Astrocyte (in vitro differentiated cells and primary cell): ENCODE data around the gene RNF167. TPM values are rescaled to one million over a fixed set of nuclear protein-coding genes. Genes with fewer than 3 reads are reported as not detected.

Experiments used
- DNase-seq: peaks from one replicate; pipeline ENCODE4 v3.0.0-alpha.2; 2010; ENCODE audit warnings: low read depth
- FAIRE-seq: peaks from 2 replicates; lab custom pipeline; 2011; peaks lifted over from hg19 to GRCh38; lab: Jason Lieb, UNC
- H2AFZ ChIP-seq: 2 replicates; pipeline ENCODE4 v1.6.0; 2012; ENCODE audit warnings: low read depth, low read length, inconsistent platforms
- H3K27ac ChIP-seq: 2 replicates; pipeline ENCODE4 v1.5.1; 2011; ENCODE audit warnings: low read depth, low read length, inconsistent platforms
- H3K27me3 ChIP-seq: 2 replicates; pipeline ENCODE4 v1.6.0; 2011; ENCODE audit warnings: low read length, inconsistent platforms; ENCODE audit not compliant: insufficient read depth
- H3K36me3 ChIP-seq: 2 replicates; pipeline ENCODE4 v1.5.1; 2011; ENCODE audit warnings: low read length, inconsistent platforms; ENCODE audit not compliant: insufficient read depth
- H3K4me1 ChIP-seq: 2 replicates; pipeline ENCODE4 v1.5.1; 2011; ENCODE audit warnings: low read length, inconsistent platforms; ENCODE audit not compliant: insufficient read depth
- H3K4me2 ChIP-seq: 2 replicates; pipeline ENCODE4 v1.6.0; 2012; ENCODE audit warnings: low read length, inconsistent platforms
- H3K4me3 ChIP-seq: 2 replicates; pipeline ENCODE4 v1.5.1; 2011; ENCODE audit warnings: low read depth, mild to moderate bottlenecking, low read length, inconsistent platforms; ENCODE audit not compliant: insufficient read depth
- H3K79me2 ChIP-seq: 2 replicates; pipeline ENCODE4 v1.6.0; 2012; ENCODE audit warnings: mild to moderate bottlenecking, low read length, inconsistent platforms; ENCODE audit not compliant: insufficient read depth
- H3K9ac ChIP-seq: 2 replicates; pipeline ENCODE4 v1.6.0; 2012; ENCODE audit warnings: mild to moderate bottlenecking, low read length, inconsistent platforms
- H3K9me3 ChIP-seq: 2 replicates; pipeline ENCODE4 v1.5.1; 2012; ENCODE audit warnings: low read depth, mild to moderate bottlenecking, low read length, inconsistent platforms; ENCODE audit not compliant: insufficient read depth
- H4K20me1 ChIP-seq: 2 replicates; pipeline ENCODE4 v1.6.0; 2012; ENCODE audit warnings: low read length, inconsistent platforms; ENCODE audit not compliant: insufficient read depth
- H3K27ac Mint-ChIP-seq: one replicate; pipeline ENCODE4 v1.8.0; 2021; ENCODE audit warnings: mild to moderate bottlenecking, mixed read lengths; ENCODE audit not compliant: unreplicated experiment
- H3K27me3 Mint-ChIP-seq: one replicate; pipeline ENCODE4 v1.8.0; 2021; ENCODE audit warnings: low read depth, mixed read lengths; ENCODE audit not compliant: unreplicated experiment
- H3K36me3 Mint-ChIP-seq: one replicate; pipeline ENCODE4 v1.8.0; 2021; ENCODE audit warnings: low read depth, mixed read lengths; ENCODE audit not compliant: unreplicated experiment
- H3K4me1 Mint-ChIP-seq: one replicate; pipeline ENCODE4 v1.8.0; 2021; ENCODE audit warnings: low read depth, mixed read lengths; ENCODE audit not compliant: unreplicated experiment
- H3K4me3 Mint-ChIP-seq: one replicate; pipeline ENCODE4 v1.8.0; 2021; ENCODE audit warnings: mild to moderate bottlenecking, moderate library complexity, mixed read lengths; ENCODE audit not compliant: unreplicated experiment
- H3K9me3 Mint-ChIP-seq: one replicate; pipeline ENCODE4 v1.8.0; 2021; ENCODE audit warnings: mild to moderate bottlenecking, mixed read lengths; ENCODE audit not compliant: unreplicated experiment
- EZH2 ChIP-seq: IDR thresholded peaks from 2 replicates; pipeline ENCODE4 v1.6.1; 2012; ENCODE audit warnings: mild to moderate bottlenecking, low read length, inconsistent platforms; ENCODE audit not compliant: insufficient read depth
- total RNA-seq: library from RNA; stranded (reverse); gene quantifications from 2 replicates; pipeline ENCODE4 v1.2.1, GENCODE V29; 2021
- TF ChIP-seq, protein P1 (sequence below): IDR thresholded peaks from 2 replicates; pipeline ENCODE4 v1.5.1; 2011; ENCODE audit warnings: low read depth, mild to moderate bottlenecking, inconsistent platforms, low read length, moderate library complexity; ENCODE audit not compliant: insufficient read depth

RNF167 gene
- total RNA-seq, 1 donor from 2014 or later = 89.7 TPM

DNA sequence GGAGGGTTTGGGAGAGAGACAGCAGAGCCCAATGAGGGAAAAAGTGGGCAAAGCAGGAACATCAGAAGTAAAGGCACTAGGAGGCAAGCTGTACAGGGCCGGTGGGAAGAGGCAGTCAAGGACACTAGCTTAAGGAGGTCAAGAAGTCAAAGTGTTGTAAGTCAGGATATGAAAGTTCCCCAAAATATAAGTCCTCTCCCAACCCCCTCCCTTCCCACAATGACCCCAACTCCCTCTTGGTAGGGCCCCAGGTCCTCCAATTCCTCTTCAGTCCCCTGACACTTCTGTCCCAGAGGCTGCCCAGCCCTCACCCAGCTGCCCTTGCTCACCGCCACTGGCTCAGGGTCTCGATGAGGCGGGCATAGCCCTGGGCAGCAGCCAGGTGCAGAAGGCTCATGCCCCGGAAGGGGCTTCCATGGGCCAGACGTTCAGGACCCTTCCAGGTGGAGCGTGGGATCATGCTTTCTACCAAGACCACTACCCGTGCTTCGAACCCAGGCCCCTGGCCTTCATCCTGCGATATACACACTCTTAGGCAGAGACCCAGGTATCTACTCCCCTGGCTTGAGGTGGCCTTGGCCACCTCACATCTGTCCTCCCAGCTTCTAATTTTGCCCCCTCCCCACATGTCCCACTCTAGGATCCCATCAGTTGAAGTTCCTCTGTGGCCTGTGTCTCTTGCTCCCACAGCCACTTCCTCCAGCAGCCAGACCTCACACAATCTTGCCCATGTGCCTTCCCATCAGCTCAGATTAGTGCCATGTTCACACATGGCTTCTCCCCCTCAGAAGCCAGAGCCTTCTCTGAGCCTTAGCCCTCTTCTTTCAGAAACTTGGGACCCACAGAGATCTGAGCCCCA is 33.4 kb downstream of the RNF167 start:
- no peaks in the 10 kb centered on the region for H3K27me3 Mint-ChIP-seq
- peak overlapping the region; percentile 58 for H3K27ac Mint-ChIP-seq
- no peaks in the 10 kb centered on the region for H3K9me3 Mint-ChIP-seq
- peaks cover 37% of the 10 kb centered on the region for H3K36me3 Mint-ChIP-seq
- peaks cover 24% of the 10 kb centered on the region for H3K4me1 Mint-ChIP-seq
- Histone ChIP-seq H3K4me3 (no peak overlapping the region), H2AFZ (no peak overlapping the region), H3K79me2 (peaks cover 36% of the 10 kb centered on the region), H3K36me3 (peaks cover 12% of the 10 kb centered on the region), H4K20me1 (peaks cover 44% of the 10 kb centered on the region), H3K27ac (no peak overlapping the region), H3K9me3 (no peaks in the 10 kb centered on the region), H3K4me1 (peaks cover 19% of the 10 kb centered on the region), H3K4me2 (no peak overlapping the region), H3K9ac (no peak overlapping the region), H3K27me3 (no peaks in the 10 kb centered on the region)
- TF ChIP-seq, protein P1, sequence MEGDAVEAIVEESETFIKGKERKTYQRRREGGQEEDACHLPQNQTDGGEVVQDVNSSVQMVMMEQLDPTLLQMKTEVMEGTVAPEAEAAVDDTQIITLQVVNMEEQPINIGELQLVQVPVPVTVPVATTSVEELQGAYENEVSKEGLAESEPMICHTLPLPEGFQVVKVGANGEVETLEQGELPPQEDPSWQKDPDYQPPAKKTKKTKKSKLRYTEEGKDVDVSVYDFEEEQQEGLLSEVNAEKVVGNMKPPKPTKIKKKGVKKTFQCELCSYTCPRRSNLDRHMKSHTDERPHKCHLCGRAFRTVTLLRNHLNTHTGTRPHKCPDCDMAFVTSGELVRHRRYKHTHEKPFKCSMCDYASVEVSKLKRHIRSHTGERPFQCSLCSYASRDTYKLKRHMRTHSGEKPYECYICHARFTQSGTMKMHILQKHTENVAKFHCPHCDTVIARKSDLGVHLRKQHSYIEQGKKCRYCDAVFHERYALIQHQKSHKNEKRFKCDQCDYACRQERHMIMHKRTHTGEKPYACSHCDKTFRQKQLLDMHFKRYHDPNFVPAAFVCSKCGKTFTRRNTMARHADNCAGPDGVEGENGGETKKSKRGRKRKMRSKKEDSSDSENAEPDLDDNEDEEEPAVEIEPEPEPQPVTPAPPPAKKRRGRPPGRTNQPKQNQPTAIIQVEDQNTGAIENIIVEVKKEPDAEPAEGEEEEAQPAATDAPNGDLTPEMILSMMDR = no peak
- TF ChIP-seq EZH2 = no peak
- DNase-seq (no peak), FAIRE-seq (no peak)
- no peak overlapping the region for H3K4me3 Mint-ChIP-seq

GRCh38 chr17:4974115-4974670 is 34.1 kb downstream of the RNF167 start:
- peaks cover 17% of the 10 kb centered on the region for H3K36me3 ChIP-seq
- no peak for DNase-seq
- no peak for FAIRE-seq
- H3K9me3 Mint-ChIP-seq = no peaks in the 10 kb centered on the region
- no peak overlapping the region for H3K4me3 ChIP-seq
- no peak overlapping the region for H3K9ac ChIP-seq
- H4K20me1 ChIP-seq = peaks cover 49% of the 10 kb centered on the region
- no peak overlapping the region for H3K4me2 ChIP-seq
- no peak overlapping the region for H3K4me3 Mint-ChIP-seq
- H3K27me3 Mint-ChIP-seq = no peaks in the 10 kb centered on the region
- peaks cover 38% of the 10 kb centered on the region for H3K36me3 Mint-ChIP-seq
- peaks cover 19% of the 10 kb centered on the region for H3K4me1 Mint-ChIP-seq
- no peaks in the 10 kb centered on the region for H3K9me3 ChIP-seq
- no peak overlapping the region for H3K27ac ChIP-seq
- H3K27ac Mint-ChIP-seq = peak overlapping the region; percentile 72
- no peaks in the 10 kb centered on the region for H3K27me3 ChIP-seq
- peaks cover 12% of the 10 kb centered on the region for H3K4me1 ChIP-seq
- H2AFZ ChIP-seq = no peak overlapping the region
- peaks cover 29% of the 10 kb centered on the region for H3K79me2 ChIP-seq
- TF ChIP-seq EZH2 = no peak
- TF ChIP-seq, protein P1 = no peak
